Measurements from ENCODE around the gene FBXO28. TPM values are rescaled to one million over a fixed set of nuclear protein-coding genes. Genes with fewer than 3 reads are reported as not detected.

The FBXO28 gene
- total and polyA plus RNA-seq, 2 experiments from 2014 or later = 17.1 to 26.6 TPM

GRCh38 chr1:224106568-224107281 lies 7.2 kb upstream of the FBXO28 start:
- DNase-seq (ENCODE audit: low spot score) = peak; percentile 60
- peak overlapping the region; percentile 61 for H3K4me2 ChIP-seq
- H3K4me3 ChIP-seq = no peak overlapping the region
- H4K20me1 ChIP-seq (ENCODE audit: insufficient read depth, poor library complexity, severe bottlenecking) = no peaks in the 10 kb centered on the region
- H3K79me2 ChIP-seq = no peaks in the 10 kb centered on the region
- no peaks in the 10 kb centered on the region for H3K9me3 ChIP-seq (ENCODE audit: low read depth)
- H3K27me3 ChIP-seq = no peaks in the 10 kb centered on the region
- H2AFZ ChIP-seq = peak overlapping the region; percentile 69
- no peaks in the 10 kb centered on the region for H3K36me3 ChIP-seq (replicated peaks; ENCODE audit: insufficient read depth, low read depth)
- WGBS (ENCODE audit: low lambda C conversion rate, missing lambda C conversion rate) = 30% methylated on average over 5 of the region's 5 CpGs
- H3K4me1 ChIP-seq (ENCODE audit: insufficient read depth) = no peaks in the 10 kb centered on the region
- H3K9me2 ChIP-seq (replicated peaks; ENCODE audit: insufficient read depth) = no peaks in the 10 kb centered on the region
- no peak overlapping the region for H3K27ac ChIP-seq
- TF ChIP-seq CTCF (IDR thresholded peaks at IDR 0.05; ENCODE audit: poor library complexity) (peak; percentile 46), EZH2phosphoT487 (IDR thresholded peaks at IDR 0.05; ENCODE audit: low read depth, severe bottlenecking, unreplicated experiment) (no peak)

GRCh38 chr1:224107282-224107625 lies 6.7 kb upstream of the FBXO28 start:
- Histone ChIP-seq H3K36me3 (replicated peaks; ENCODE audit: insufficient read depth, low read depth) (no peaks in the 10 kb centered on the region), H3K9me3 (ENCODE audit: low read depth) (no peaks in the 10 kb centered on the region), H3K79me2 (no peaks in the 10 kb centered on the region), H3K4me2 (peak overlapping the region; percentile 61), H3K27ac (no peak overlapping the region), H2AFZ (no peak overlapping the region), H3K4me1 (ENCODE audit: insufficient read depth) (no peaks in the 10 kb centered on the region), H3K9me2 (replicated peaks; ENCODE audit: insufficient read depth) (no peaks in the 10 kb centered on the region), H3K4me3 (no peak overlapping the region), H3K27me3 (no peaks in the 10 kb centered on the region), H4K20me1 (ENCODE audit: insufficient read depth, poor library complexity, severe bottlenecking) (no peaks in the 10 kb centered on the region)
- no peak for DNase-seq (ENCODE audit: low spot score)
- TF ChIP-seq CTCF (IDR thresholded peaks at IDR 0.05; ENCODE audit: poor library complexity) (no peak), EZH2phosphoT487 (IDR thresholded peaks at IDR 0.05; ENCODE audit: low read depth, severe bottlenecking, unreplicated experiment) (no peak), EZH2 (IDR thresholded peaks at IDR 0.05; ENCODE audit: borderline replicate concordance) (no peak)

DNA sequence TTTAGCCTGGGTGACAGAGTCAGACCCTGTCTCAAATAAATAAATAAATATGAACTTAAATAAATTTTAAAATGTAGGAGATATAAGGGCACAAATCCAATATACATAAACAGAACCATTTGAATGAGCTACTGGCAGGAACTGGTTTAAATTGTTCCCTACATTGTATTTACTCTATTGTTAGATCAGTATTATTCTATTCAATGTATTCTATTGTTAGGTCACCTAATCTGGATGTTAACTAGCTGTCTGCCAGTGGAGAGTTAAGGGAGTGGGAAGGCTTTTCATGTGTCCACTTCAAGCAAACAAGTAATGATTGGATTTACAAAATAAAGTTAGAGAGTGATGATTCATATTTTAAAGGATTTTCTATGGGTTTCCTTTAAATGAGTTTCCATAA lies 4.9 kb upstream of the FBXO28 start:
- Histone ChIP-seq H3K4me2 (no peak overlapping the region), H3K27me3 (no peaks in the 10 kb centered on the region), H3K27ac (no peak overlapping the region), H3K9me2 (replicated peaks; ENCODE audit: insufficient read depth) (no peaks in the 10 kb centered on the region), H4K20me1 (ENCODE audit: insufficient read depth, poor library complexity, severe bottlenecking) (no peaks in the 10 kb centered on the region), H2AFZ (no peak overlapping the region), H3K4me3 (no peak overlapping the region), H3K36me3 (replicated peaks; ENCODE audit: insufficient read depth, low read depth) (no peaks in the 10 kb centered on the region), H3K4me1 (ENCODE audit: insufficient read depth) (no peaks in the 10 kb centered on the region), H3K79me2 (peaks cover under 1% of the 10 kb centered on the region), H3K9me3 (ENCODE audit: low read depth) (no peaks in the 10 kb centered on the region)
- no peak for TF ChIP-seq EZH2phosphoT487 (IDR thresholded peaks at IDR 0.05; ENCODE audit: low read depth, severe bottlenecking, unreplicated experiment)
- TF ChIP-seq EZH2 (IDR thresholded peaks at IDR 0.05; ENCODE audit: borderline replicate concordance) = no peak
- TF ChIP-seq CTCF (IDR thresholded peaks at IDR 0.05; ENCODE audit: poor library complexity) = no peak
- no peak for DNase-seq (ENCODE audit: low spot score)

- DNase-seq (ENCODE audit: low spot score) = no peak
- Histone ChIP-seq H3K36me3 (replicated peaks; ENCODE audit: insufficient read depth, low read depth) (no peaks in the 10 kb centered on the region), H3K79me2 (peaks cover 10% of the 10 kb centered on the region), H3K27me3 (no peaks in the 10 kb centered on the region), H3K9me2 (replicated peaks; ENCODE audit: insufficient read depth) (no peaks in the 10 kb centered on the region), H3K27ac (no peak overlapping the region), H3K9me3 (ENCODE audit: low read depth) (no peaks in the 10 kb centered on the region), H3K4me1 (ENCODE audit: insufficient read depth) (peaks cover 2% of the 10 kb centered on the region), H2AFZ (no peak overlapping the region), H4K20me1 (ENCODE audit: insufficient read depth, poor library complexity, severe bottlenecking) (peaks cover 2% of the 10 kb centered on the region), H3K4me2 (no peak overlapping the region), H3K4me3 (no peak overlapping the region)
- 95% methylated on average over 1 of the region's 1 CpG for WGBS (ENCODE audit: low lambda C conversion rate, missing lambda C conversion rate)
- no peak for TF ChIP-seq CTCF (IDR thresholded peaks at IDR 0.05; ENCODE audit: poor library complexity)
- no peak for TF ChIP-seq EZH2phosphoT487 (IDR thresholded peaks at IDR 0.05; ENCODE audit: low read depth, severe bottlenecking, unreplicated experiment)
- no peak for TF ChIP-seq EZH2 (IDR thresholded peaks at IDR 0.05; ENCODE audit: borderline replicate concordance)
Measured at GRCh38 chr1:224109981-224110380, 3.9 kb upstream of the FBXO28 start.

Measured in hepatocyte (in vitro differentiated cells).